ENCODE results near the gene QRICH1. TPM values are rescaled to one million over a fixed set of nuclear protein-coding genes. Genes with fewer than 3 reads are reported as not detected.

The QRICH1 gene
- total RNA-seq, 2 donors from 2014 or later, result 59.8 to 76.0 TPM

- peak; percentile 81 for DNase-seq
- no peak for TF ChIP-seq CTCF (IDR thresholded peaks at IDR 0.05)
- Histone ChIP-seq H3K9ac (ENCODE audit: low read depth in 2 of 2, low read length in 2 of 2) (peak overlapping the region; percentile 70 to 97), H3K4me1 (peaks cover 17% of the 10 kb centered on the region), H3K4me3 (peak overlapping the region; percentile 85), H3K27me3 (no peaks in the 10 kb centered on the region), H3K9me3 (no peaks in the 10 kb centered on the region), H3K27ac (peak overlapping the region; percentile 96), H3K36me3 (no peaks in the 10 kb centered on the region)
- intact Hi-C loops (cut with DNase I), result loop anchor here (10.0 kb wide), 1 partner anchor 108 kb away; no protein-coding TSS in a partner anchor
These were observed 676 bp downstream of the QRICH1 start for GRCh38 chr3:49092938-49093852.

- no peak for DNase-seq
- H3K9ac ChIP-seq (ENCODE audit: low read depth in 2 of 2, low read length in 2 of 2), result no peak overlapping the region
- no peaks in the 10 kb centered on the region for H3K9me3 ChIP-seq
- no peaks in the 10 kb centered on the region for H3K4me1 ChIP-seq
- H3K4me3 ChIP-seq, result no peak overlapping the region
- intact Hi-C loops (cut with DNase I), result no loop called here
- H3K27me3 ChIP-seq, result no peaks in the 10 kb centered on the region
- H3K27ac ChIP-seq, result no peak overlapping the region
- no peak for TF ChIP-seq CTCF (IDR thresholded peaks at IDR 0.05)
- H3K36me3 ChIP-seq, result peaks cover 4% of the 10 kb centered on the region
These were observed 12.4 kb downstream of the QRICH1 start for GRCh38 chr3:49081429-49081828.

DNA sequence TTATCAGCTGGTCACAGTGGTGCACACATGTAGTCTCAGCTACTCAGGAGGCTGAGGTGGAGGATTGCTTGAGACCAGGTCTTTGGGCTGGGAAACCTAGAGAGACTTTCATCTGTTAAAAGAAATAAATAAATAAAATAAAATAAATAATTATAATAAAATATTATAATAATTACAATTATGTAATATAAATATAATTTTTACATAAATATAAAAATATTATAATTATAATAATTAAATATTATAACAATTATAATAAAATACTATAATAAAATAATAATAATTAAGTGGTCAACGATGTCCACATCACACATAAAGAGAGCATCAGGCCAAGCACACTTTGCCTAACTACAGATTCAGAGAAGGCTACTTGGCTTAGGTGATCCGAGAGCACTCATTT, 14.6 kb downstream of the QRICH1 start:
- TF ChIP-seq CTCF (IDR thresholded peaks at IDR 0.05), result no peak
- H3K4me3 ChIP-seq, result no peak overlapping the region
- no peak for DNase-seq
- H3K4me1 ChIP-seq, result no peaks in the 10 kb centered on the region
- intact Hi-C loops (cut with DNase I), result no loop called here
- H3K9ac ChIP-seq (ENCODE audit: low read depth in 2 of 2, low read length in 2 of 2), result no peak overlapping the region
- H3K27ac ChIP-seq, result no peak overlapping the region
- H3K9me3 ChIP-seq, result no peaks in the 10 kb centered on the region
- H3K36me3 ChIP-seq, result peaks cover 4% of the 10 kb centered on the region
- no peaks in the 10 kb centered on the region for H3K27me3 ChIP-seq

- Histone ChIP-seq H3K27me3 (no peaks in the 10 kb centered on the region), H3K9ac (ENCODE audit: low read depth in 2 of 2, low read length in 2 of 2) (no peak overlapping the region), H3K4me3 (no peak overlapping the region), H3K9me3 (no peaks in the 10 kb centered on the region), H3K36me3 (peaks cover 9% of the 10 kb centered on the region), H3K27ac (no peak overlapping the region), H3K4me1 (no peaks in the 10 kb centered on the region)
- no peak for DNase-seq
- TF ChIP-seq CTCF (IDR thresholded peaks at IDR 0.05), result no peak
- intact Hi-C loops (cut with DNase I), result no loop called here
These were observed 17.2 kb downstream of the QRICH1 start for GRCh38 chr3:49076646-49077045.

DNA sequence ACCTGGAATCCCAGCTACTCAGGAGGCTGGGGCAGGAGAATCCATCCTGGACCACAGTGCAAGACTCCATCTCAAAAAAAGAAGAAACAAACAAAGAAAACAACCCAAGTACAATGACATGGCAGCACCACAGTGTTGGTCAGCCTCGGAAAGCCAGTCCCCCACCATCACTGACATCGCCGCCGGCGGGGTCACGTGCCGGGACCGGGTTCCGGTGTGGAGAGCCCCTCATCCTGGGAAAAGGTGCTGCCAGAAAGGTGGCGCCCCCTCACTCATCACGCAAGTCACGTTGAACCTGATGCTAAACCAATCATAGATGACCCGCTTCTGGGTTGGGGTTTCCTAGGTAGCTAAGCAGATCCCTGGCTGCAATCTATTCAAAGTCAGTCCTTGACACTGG, 17.8 kb downstream of the QRICH1 start:
- peaks cover 9% of the 10 kb centered on the region for H3K36me3 ChIP-seq
- no peaks in the 10 kb centered on the region for H3K27me3 ChIP-seq
- no peak overlapping the region for H3K9ac ChIP-seq (ENCODE audit: low read depth in 2 of 2, low read length in 2 of 2)
- intact Hi-C loops (cut with DNase I), result no loop called here
- no peak for DNase-seq
- H3K4me3 ChIP-seq, result no peak overlapping the region
- no peaks in the 10 kb centered on the region for H3K9me3 ChIP-seq
- H3K4me1 ChIP-seq, result no peaks in the 10 kb centered on the region
- no peak for TF ChIP-seq CTCF (IDR thresholded peaks at IDR 0.05)
- H3K27ac ChIP-seq, result no peak overlapping the region
